Measurements from ENCODE around the gene GLI2.

GLI2 gene

DNA sequence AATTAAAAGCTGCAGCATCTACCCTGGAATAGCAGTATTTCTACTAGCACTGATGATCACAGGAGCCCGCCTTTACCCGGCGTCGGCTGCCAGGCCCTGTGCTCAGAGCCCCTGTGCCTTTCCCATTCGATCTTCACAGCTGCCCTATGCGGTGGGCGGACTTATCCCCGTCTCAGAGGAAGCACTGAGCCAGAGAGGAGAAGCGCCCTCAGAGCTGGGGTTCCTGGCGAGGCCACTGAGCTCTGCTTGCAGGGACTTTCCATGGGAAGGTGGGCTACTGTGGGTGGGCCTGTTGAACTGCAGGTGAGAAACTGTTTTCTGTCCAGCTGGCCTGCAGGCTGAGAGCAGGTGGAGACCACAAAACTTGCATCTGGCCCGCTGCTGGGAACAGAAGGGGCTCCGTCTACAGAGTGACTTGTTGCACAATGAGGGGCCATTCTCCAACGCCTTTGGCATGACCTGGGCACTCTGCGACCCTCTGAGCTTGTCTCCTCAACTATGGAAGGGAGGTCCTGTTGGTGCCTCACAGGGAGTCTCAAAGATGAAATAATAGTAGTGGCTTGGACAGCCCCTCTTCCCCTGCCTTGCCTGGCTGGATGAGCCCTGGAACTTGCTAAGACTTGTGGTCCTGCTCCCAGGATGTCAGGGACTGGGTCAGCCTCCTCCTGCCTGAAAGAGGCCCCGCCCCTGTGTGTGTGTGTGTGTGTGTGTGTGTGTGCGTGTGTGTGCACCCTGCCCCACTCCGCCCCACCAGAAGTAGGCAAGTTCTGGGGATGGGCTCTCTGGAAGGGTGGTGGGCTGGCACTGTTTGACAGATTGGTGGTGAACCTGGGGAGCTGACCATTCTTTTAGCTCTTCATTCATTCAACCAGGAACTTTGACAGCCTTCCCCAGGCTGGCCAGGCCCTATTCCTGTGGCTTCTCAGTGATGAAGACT, 32.7 kb downstream of the GLI2 start:
- no peak for TF ChIP-seq EZH2 (optimal IDR thresholded peaks at IDR 0.05; ENCODE audit: low read depth, low read length)
- TF ChIP-seq, protein P1, sequence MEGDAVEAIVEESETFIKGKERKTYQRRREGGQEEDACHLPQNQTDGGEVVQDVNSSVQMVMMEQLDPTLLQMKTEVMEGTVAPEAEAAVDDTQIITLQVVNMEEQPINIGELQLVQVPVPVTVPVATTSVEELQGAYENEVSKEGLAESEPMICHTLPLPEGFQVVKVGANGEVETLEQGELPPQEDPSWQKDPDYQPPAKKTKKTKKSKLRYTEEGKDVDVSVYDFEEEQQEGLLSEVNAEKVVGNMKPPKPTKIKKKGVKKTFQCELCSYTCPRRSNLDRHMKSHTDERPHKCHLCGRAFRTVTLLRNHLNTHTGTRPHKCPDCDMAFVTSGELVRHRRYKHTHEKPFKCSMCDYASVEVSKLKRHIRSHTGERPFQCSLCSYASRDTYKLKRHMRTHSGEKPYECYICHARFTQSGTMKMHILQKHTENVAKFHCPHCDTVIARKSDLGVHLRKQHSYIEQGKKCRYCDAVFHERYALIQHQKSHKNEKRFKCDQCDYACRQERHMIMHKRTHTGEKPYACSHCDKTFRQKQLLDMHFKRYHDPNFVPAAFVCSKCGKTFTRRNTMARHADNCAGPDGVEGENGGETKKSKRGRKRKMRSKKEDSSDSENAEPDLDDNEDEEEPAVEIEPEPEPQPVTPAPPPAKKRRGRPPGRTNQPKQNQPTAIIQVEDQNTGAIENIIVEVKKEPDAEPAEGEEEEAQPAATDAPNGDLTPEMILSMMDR (IDR thresholded peaks at IDR 0.05; ENCODE audit: low read length) = no peak
- no peak for TF ChIP-seq EZH2phosphoT487 (IDR thresholded peaks at IDR 0.05; ENCODE audit: low read length)
- Histone ChIP-seq H3K27me3 (replicated peaks; ENCODE audit: insufficient read depth, low read length) (peaks cover 13% of the 10 kb centered on the region), H3F3A (ENCODE audit: insufficient read depth, low read length) (no peaks in the 10 kb centered on the region), H3K4me1 (ENCODE audit: low read length) (no peaks in the 10 kb centered on the region), H4K20me1 (ENCODE audit: insufficient read depth, low read length) (no peaks in the 10 kb centered on the region), H3K9me3 (replicated peaks; ENCODE audit: insufficient read depth, low read length) (no peaks in the 10 kb centered on the region), H3K9ac (ENCODE audit: low read length) (no peak overlapping the region), H3K4me2 (ENCODE audit: low read depth, low read length) (no peak overlapping the region), H3K79me2 (ENCODE audit: low read length) (no peaks in the 10 kb centered on the region), H3K36me3 (replicated peaks; ENCODE audit: insufficient read depth, low read length) (no peaks in the 10 kb centered on the region), H2AFZ (ENCODE audit: low read length) (no peak overlapping the region), H3K9me2 (replicated peaks; ENCODE audit: insufficient read depth, low read length) (no peaks in the 10 kb centered on the region), H3K27ac (ENCODE audit: low read length) (no peak overlapping the region), H3K4me3 (ENCODE audit: low read length) (no peak overlapping the region)
- DNase-seq = no peak

DNA sequence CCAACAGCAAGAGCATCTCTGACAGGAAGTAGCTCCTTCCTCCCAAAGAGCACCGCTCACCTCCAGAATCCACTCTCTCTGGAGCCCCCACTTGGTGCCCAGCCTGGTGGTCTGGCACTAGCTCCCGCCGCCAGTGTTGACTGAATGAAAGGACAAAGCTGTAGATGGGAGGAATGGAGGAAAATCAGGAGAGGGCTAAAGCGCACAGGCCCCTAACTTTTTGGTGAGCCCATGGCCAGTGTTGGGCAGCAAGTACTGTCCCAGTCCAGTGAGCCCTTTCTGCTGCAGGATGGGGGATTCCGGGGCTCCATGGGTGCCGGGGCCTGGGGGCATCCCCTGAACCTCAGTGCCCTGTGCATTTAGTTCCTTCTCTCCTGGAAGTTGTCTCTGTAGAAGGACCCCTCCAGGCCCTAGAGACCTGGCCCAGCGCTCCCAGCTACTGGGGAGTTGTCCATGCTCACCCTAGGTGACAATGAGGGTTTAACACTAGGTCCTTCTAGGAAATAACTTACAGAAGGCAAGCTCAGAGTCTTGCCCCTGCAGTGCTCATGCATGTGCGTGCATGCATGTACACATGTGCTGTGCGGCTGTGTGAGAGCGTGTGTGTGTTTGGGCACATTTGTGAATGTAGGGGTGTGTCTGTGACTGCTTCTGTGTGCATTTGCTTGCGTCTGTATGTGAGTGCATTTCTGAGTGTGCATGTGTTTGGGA, 33.6 kb downstream of the GLI2 start:
- Histone ChIP-seq H4K20me1 (ENCODE audit: insufficient read depth, low read length) (no peaks in the 10 kb centered on the region), H3K27me3 (replicated peaks; ENCODE audit: insufficient read depth, low read length) (peaks cover 13% of the 10 kb centered on the region), H2AFZ (ENCODE audit: low read length) (no peak overlapping the region), H3K79me2 (ENCODE audit: low read length) (no peaks in the 10 kb centered on the region), H3K9ac (ENCODE audit: low read length) (no peak overlapping the region), H3K36me3 (replicated peaks; ENCODE audit: insufficient read depth, low read length) (no peaks in the 10 kb centered on the region), H3K4me1 (ENCODE audit: low read length) (no peaks in the 10 kb centered on the region), H3K4me3 (ENCODE audit: low read length) (no peak overlapping the region), H3F3A (ENCODE audit: insufficient read depth, low read length) (no peaks in the 10 kb centered on the region), H3K9me2 (replicated peaks; ENCODE audit: insufficient read depth, low read length) (no peaks in the 10 kb centered on the region), H3K27ac (ENCODE audit: low read length) (no peak overlapping the region), H3K4me2 (ENCODE audit: low read depth, low read length) (no peak overlapping the region), H3K9me3 (replicated peaks; ENCODE audit: insufficient read depth, low read length) (no peaks in the 10 kb centered on the region)
- DNase-seq = no peak
- TF ChIP-seq EZH2phosphoT487 (IDR thresholded peaks at IDR 0.05; ENCODE audit: low read length) (no peak), EZH2 (optimal IDR thresholded peaks at IDR 0.05; ENCODE audit: low read depth, low read length) (no peak)
- TF ChIP-seq, protein P1 (IDR thresholded peaks at IDR 0.05; ENCODE audit: low read length) = no peak

GRCh38 chr2:120769787-120770120, 34.1 kb downstream of the GLI2 start:
- Histone ChIP-seq H2AFZ (ENCODE audit: low read length) (no peak overlapping the region), H3K79me2 (ENCODE audit: low read length) (no peaks in the 10 kb centered on the region), H3K9me3 (replicated peaks; ENCODE audit: insufficient read depth, low read length) (no peaks in the 10 kb centered on the region), H3K9me2 (replicated peaks; ENCODE audit: insufficient read depth, low read length) (no peaks in the 10 kb centered on the region), H3K4me2 (ENCODE audit: low read depth, low read length) (no peak overlapping the region), H3K36me3 (replicated peaks; ENCODE audit: insufficient read depth, low read length) (no peaks in the 10 kb centered on the region), H4K20me1 (ENCODE audit: insufficient read depth, low read length) (no peaks in the 10 kb centered on the region), H3K9ac (ENCODE audit: low read length) (no peak overlapping the region), H3F3A (ENCODE audit: insufficient read depth, low read length) (no peaks in the 10 kb centered on the region), H3K27me3 (replicated peaks; ENCODE audit: insufficient read depth, low read length) (peaks cover 13% of the 10 kb centered on the region), H3K4me3 (ENCODE audit: low read length) (no peak overlapping the region), H3K4me1 (ENCODE audit: low read length) (no peaks in the 10 kb centered on the region), H3K27ac (ENCODE audit: low read length) (no peak overlapping the region)
- no peak for DNase-seq
- no peak for TF ChIP-seq EZH2 (optimal IDR thresholded peaks at IDR 0.05; ENCODE audit: low read depth, low read length)
- TF ChIP-seq, protein P1 (IDR thresholded peaks at IDR 0.05; ENCODE audit: low read length) = no peak
- TF ChIP-seq EZH2phosphoT487 (IDR thresholded peaks at IDR 0.05; ENCODE audit: low read length) = no peak

Data from MM.1S (cell line).